GM12892 (cell line): ENCODE results near the gene TNFRSF4.

ENCODE experiments used
- POLR2A ChIP-seq: IDR thresholded peaks from 2 replicates; pipeline ENCODE4 v1.6.1; 2011; ENCODE audit warnings: low read depth, low read length, control low read depth
- POLR2AphosphoS5 ChIP-seq: IDR thresholded peaks from 2 replicates; pipeline ENCODE4 v1.6.1; 2011; ENCODE audit warnings: low read depth, low read length, control low read depth

- TF ChIP-seq POLR2A (no peak), POLR2AphosphoS5 (no peak)
Observed at GRCh38 chr1:1206376-1206965, 7.5 kb downstream of the TNFRSF4 start, which contains the start of gene TNFRSF18.
